Bronchial epithelial cell (primary cell): ENCODE measurements around the gene UCN2. TPM values are rescaled to one million over a fixed set of nuclear protein-coding genes. Genes with fewer than 3 reads are reported as not detected.
"Not testable (repeated sequence)": the region's sequence is repeated elsewhere in the genome, so short reads cannot be mapped to it uniquely, and the experiment has no call there.

ENCODE experiments used
- DNase-seq: peaks from one replicate; pipeline ENCODE4 v3.0.0-alpha.2; 2010; ENCODE audit warnings: low read depth
- FAIRE-seq: peaks from 2 replicates; lab custom pipeline; 2011; peaks lifted over from hg19 to GRCh38; lab: Jason Lieb, UNC
- H3K27me3 ChIP-seq: 2 replicates; pipeline ENCODE4 v1.5.1; 2011; ENCODE audit warnings: low read length; ENCODE audit not compliant: control insufficient read depth, insufficient read depth
- H3K36me3 ChIP-seq: 2 replicates; pipeline ENCODE4 v1.5.1; 2011; ENCODE audit warnings: low read length; ENCODE audit not compliant: control insufficient read depth, insufficient read depth
- H3K4me3 ChIP-seq: 2 replicates; pipeline ENCODE4 v1.5.1; 2011; ENCODE audit warnings: mild to moderate bottlenecking, low read depth, low read length, control low read depth
- CTCF ChIP-seq: IDR thresholded peaks from 2 replicates; pipeline ENCODE4 v1.5.1; 2011; ENCODE audit warnings: mild to moderate bottlenecking, moderate library complexity, low read length, control low read depth, inconsistent platforms; ENCODE audit not compliant: insufficient read depth, severe bottlenecking
- total RNA-seq: library from RNA; depleted of rRNA; stranded (reverse); fragments of >200 nt; gene quantifications from 2 replicates; pipeline ENCODE4 v1.2.1, GENCODE V29; 2014

The UCN2 gene
- total RNA-seq, 1 donor from 2014 or later, result 12.9 TPM

- peaks cover 11% of the 10 kb centered on the region for H3K36me3 ChIP-seq
- no peak for TF ChIP-seq CTCF
- peak; percentile 76 for DNase-seq
- FAIRE-seq, result no peak
- H3K27me3 ChIP-seq, result no peaks in the 10 kb centered on the region
- H3K4me3 ChIP-seq, result no peak overlapping the region
Measured at GRCh38 chr3:48553886-48554845, 9.4 kb downstream of the UCN2 start.

GRCh38 chr3:48553361-48553760 is 10.2 kb downstream of the UCN2 start:
- peaks cover 13% of the 10 kb centered on the region for H3K36me3 ChIP-seq
- no peak overlapping the region for H3K4me3 ChIP-seq
- H3K27me3 ChIP-seq, result no peaks in the 10 kb centered on the region
- TF ChIP-seq CTCF, result no peak
- FAIRE-seq (no peak), DNase-seq (no peak)

- Histone ChIP-seq H3K27me3 (no peaks in the 10 kb centered on the region), H3K4me3 (no peak overlapping the region), H3K36me3 (peaks cover 13% of the 10 kb centered on the region)
- DNase-seq (no peak), FAIRE-seq (no peak)
- no peak for TF ChIP-seq CTCF
Measured at GRCh38 chr3:48552111-48552951, 11.2 kb downstream of the UCN2 start.

GRCh38 chr3:48551651-48552050 is 11.9 kb downstream of the UCN2 start:
- FAIRE-seq, result not testable (repeated sequence)
- H3K36me3 ChIP-seq, result peaks cover 13% of the 10 kb centered on the region

GRCh38 chr3:48548729-48549705 is 14.6 kb downstream of the UCN2 start:
- peak; percentile 36 for DNase-seq

More at GRCh38 chr3:48551651-48552050, 11.9 kb downstream of the UCN2 start:
- not testable (repeated sequence) for DNase-seq, H3K27me3 ChIP-seq, H3K4me3 ChIP-seq

More at GRCh38 chr3:48548729-48549705, 14.6 kb downstream of the UCN2 start:
- Histone ChIP-seq H3K4me3 (no peak overlapping the region), H3K36me3 (peaks cover 14% of the 10 kb centered on the region), H3K27me3 (no peaks in the 10 kb centered on the region)
- no peak for FAIRE-seq
- peak; percentile 96 for TF ChIP-seq CTCF
